WERI-Rb-1 (cell line): ENCODE data around the gene SPA17.

Experiments
- DNase-seq: peaks from one replicate; pipeline ENCODE4 v3.0.0-alpha.2; 2020
- H3K27ac ChIP-seq: fragments of 250-450 bp; sonication (Bioruptor Pico); 2 replicates; pipeline ENCODE4 v1.5.1; 2020; ENCODE audit warnings: mild to moderate bottlenecking, moderate library complexity
- H3K27me3 ChIP-seq: fragments of 250-450 bp; sonication (Bioruptor Pico); 2 replicates; pipeline ENCODE4 v1.5.1; 2021; ENCODE audit warnings: mild to moderate bottlenecking, low read depth, moderate library complexity; ENCODE audit not compliant: insufficient read depth, severe bottlenecking
- H3K36me3 ChIP-seq: fragments of 250-450 bp; sonication (Bioruptor Pico); 2 replicates; pipeline ENCODE4 v1.5.1; 2020; ENCODE audit warnings: mild to moderate bottlenecking, moderate library complexity
- H3K4me3 ChIP-seq: 2 replicates; pipeline ENCODE4 v1.5.1; 2011; ENCODE audit warnings: low read depth, mild to moderate bottlenecking, control low read depth, low read length
- H3K9me3 ChIP-seq: fragments of 250-450 bp; sonication (Bioruptor Pico); 2 replicates; pipeline ENCODE4 v1.5.1; 2021; ENCODE audit warnings: mild to moderate bottlenecking, moderate library complexity; ENCODE audit not compliant: severe bottlenecking
- CTCF ChIP-seq: IDR thresholded peaks from 2 replicates; pipeline ENCODE4 v1.5.1; 2011; ENCODE audit warnings: low read depth, mild to moderate bottlenecking, control low read depth, inconsistent platforms, low read length

The SPA17 gene

DNA sequence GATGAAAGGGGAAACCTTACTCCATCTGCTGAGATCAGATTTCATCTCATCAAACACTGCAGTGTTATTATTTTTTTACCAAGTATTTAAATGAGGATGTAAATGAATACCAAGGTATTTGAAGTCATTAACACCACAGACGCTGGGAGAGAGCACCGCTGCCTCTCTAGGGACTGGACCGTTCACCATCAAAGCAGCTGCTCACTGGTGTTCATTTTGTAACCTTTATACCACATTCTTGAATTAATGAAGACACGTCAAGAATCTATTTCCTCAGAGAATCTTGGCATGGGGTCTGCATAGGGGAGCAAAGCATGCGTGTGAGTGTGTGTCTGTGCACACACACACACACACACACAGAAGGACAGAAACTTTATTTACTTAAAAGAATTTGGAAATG lies 15.8 kb upstream of the SPA17 start:
- TF ChIP-seq CTCF: no peak
- Histone ChIP-seq H3K27me3 (no peaks in the 10 kb centered on the region), H3K36me3 (no peaks in the 10 kb centered on the region), H3K27ac (no peak overlapping the region), H3K9me3 (no peaks in the 10 kb centered on the region), H3K4me3 (no peak overlapping the region)
- DNase-seq: no peak

GRCh38 chr11:124658501-124658900 lies 15.2 kb upstream of the SPA17 start:
- no peaks in the 10 kb centered on the region for H3K27me3 ChIP-seq
- no peaks in the 10 kb centered on the region for H3K9me3 ChIP-seq
- no peak overlapping the region for H3K27ac ChIP-seq
- H3K36me3 ChIP-seq: no peaks in the 10 kb centered on the region
- DNase-seq: no peak
- H3K4me3 ChIP-seq: no peak overlapping the region
- no peak for TF ChIP-seq CTCF

GRCh38 chr11:124658986-124659385 lies 14.7 kb upstream of the SPA17 start:
- no peaks in the 10 kb centered on the region for H3K27me3 ChIP-seq
- no peak overlapping the region for H3K27ac ChIP-seq
- no peaks in the 10 kb centered on the region for H3K36me3 ChIP-seq
- H3K9me3 ChIP-seq: no peaks in the 10 kb centered on the region
- no peak overlapping the region for H3K4me3 ChIP-seq
- no peak for TF ChIP-seq CTCF
- DNase-seq: no peak

DNA sequence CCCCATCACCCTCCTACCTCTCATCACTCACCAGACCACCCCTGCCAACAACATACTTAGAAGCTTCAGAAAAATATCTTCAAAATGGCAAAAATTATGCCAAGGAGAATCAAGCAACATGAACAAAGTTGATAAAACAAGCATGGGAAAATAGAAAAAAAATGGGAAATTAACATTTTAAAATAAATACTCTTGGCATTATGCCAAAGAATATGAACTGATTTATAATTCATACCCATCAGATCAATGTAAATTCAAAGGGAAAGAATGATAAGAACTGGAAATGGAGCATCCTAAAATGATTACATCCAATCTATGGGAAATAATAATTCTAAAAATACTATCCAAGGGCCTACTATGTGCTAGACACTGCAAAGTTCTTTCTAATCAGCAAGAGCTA lies 12.2 kb upstream of the SPA17 start:
- H3K27ac ChIP-seq: no peak overlapping the region
- no peaks in the 10 kb centered on the region for H3K27me3 ChIP-seq
- no peak overlapping the region for H3K4me3 ChIP-seq
- no peaks in the 10 kb centered on the region for H3K9me3 ChIP-seq
- no peaks in the 10 kb centered on the region for H3K36me3 ChIP-seq
- no peak for TF ChIP-seq CTCF
- DNase-seq: no peak

- Histone ChIP-seq H3K4me3 (no peak overlapping the region), H3K27ac (no peak overlapping the region), H3K27me3 (no peaks in the 10 kb centered on the region), H3K36me3 (no peaks in the 10 kb centered on the region), H3K9me3 (no peaks in the 10 kb centered on the region)
- TF ChIP-seq CTCF: no peak
- DNase-seq: no peak
Measured at GRCh38 chr11:124662106-124662505, 11.6 kb upstream of the SPA17 start.

DNA sequence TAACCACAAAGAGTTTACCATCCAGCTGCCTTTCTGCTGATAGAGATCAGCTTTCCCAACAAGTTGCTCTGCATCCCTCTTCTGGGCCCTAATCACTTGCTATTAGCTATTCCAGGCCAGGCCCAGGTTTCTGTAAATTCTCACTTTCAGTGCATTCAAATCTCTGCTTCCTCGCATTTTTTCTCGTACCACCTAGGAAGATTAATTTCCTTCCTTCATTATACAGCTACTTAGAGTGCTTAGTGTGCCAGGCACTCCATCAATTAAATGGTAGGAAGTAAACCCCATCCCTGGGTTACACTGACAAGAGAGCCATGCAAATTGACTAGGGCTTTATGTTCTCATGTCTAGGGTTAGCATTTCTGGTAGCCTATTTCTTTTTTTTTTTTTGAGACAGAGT lies 9.8 kb upstream of the SPA17 start:
- Histone ChIP-seq H3K27me3 (no peaks in the 10 kb centered on the region), H3K4me3 (no peak overlapping the region), H3K9me3 (no peaks in the 10 kb centered on the region), H3K36me3 (no peaks in the 10 kb centered on the region), H3K27ac (no peak overlapping the region)
- TF ChIP-seq CTCF: no peak
- DNase-seq: no peak
